H54 (cell line): ENCODE data around the gene GJD3.

Experiments
- DNase-seq: peaks from one replicate; pipeline ENCODE4 v3.0.0; 2011; ENCODE audit warnings: low spot score, mixed read lengths; ENCODE audit not compliant: insufficient read length
- FAIRE-seq: peaks from 3 replicates; lab custom pipeline; 2011; peaks lifted over from hg19 to GRCh38; lab: Jason Lieb, UNC
- POLR2A ChIP-seq: IDR thresholded peaks from 2 replicates; pipeline ENCODE4 v1.6.1; 2011; ENCODE audit warnings: low read depth, mild to moderate bottlenecking, low read length

GJD3 gene

DNA sequence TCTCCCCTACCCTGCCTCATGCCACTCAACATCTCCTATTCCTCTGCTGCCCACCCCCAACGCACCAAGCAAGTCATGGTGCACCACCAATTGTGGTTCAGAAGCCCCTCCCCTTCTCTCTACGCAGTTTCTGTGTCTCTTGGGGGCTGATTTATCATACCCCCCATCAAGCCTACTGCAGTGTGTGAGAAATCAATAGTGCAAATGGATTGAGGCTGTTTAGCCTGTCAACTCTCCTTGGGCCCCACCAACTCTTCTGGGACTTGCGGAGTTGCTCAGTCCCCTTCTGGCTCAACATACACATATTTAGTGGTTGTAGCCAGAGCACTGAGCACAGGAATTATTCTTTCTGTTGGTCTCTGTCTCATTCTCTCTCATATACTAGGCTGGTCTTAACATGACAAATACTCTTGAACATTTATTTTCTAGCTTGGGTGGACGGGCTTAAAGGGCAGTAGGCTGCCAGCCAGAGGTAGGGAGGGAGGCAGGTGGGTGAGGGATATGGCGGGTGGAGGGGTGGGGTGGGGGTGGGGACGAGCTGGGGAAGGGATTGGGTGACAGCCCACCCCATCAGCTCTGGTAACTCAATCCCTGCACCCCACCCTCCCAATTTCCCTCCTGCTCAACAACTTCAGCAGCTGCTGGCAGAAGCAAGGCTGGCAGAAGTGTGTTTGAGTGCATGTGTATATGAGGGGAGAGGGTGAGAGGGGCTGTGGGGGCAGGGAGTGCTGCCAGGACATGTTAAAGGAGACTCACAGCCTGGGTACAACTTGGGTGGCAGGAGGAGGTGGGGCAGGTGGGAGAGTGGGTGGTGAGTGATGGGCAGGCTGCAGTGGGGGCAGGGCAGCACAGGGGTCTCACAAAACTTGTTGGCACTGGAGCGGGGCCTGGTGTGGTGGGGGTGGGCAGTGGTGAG lies 50.6 kb downstream of the GJD3 start:
- DNase-seq (no peak), FAIRE-seq (no peak)
- TF ChIP-seq POLR2A, result no peak
